Testis (tissue), 5 donors: ENCODE data around the gene NRN1. TPM values are rescaled to one million over a fixed set of nuclear protein-coding genes. Genes with fewer than 3 reads are reported as not detected.

Source experiments
- DNase-seq: peaks from one replicate; pipeline ENCODE4 v3.0.0-alpha.2; 2019
- H3K27ac ChIP-seq, 2 donors: fragments of 200-600 bp; sonication (generic); one replicate each; pipeline ENCODE4 v1.5.1; 2019
- H3K27me3 ChIP-seq: fragments of 200-600 bp; sonication (generic); one replicate; pipeline ENCODE4 v1.5.1; 2019
- H3K36me3 ChIP-seq: fragments of 200-600 bp; sonication (generic); one replicate; pipeline ENCODE4 v1.5.1; 2017; ENCODE audit warnings: low read depth; ENCODE audit errors: missing control alignments
- H3K4me1 ChIP-seq: fragments of 200-600 bp; sonication (generic); one replicate; pipeline ENCODE4 v1.5.1; 2019
- H3K4me3 ChIP-seq, 2 donors: fragments of 200-600 bp; sonication (generic); one replicate each; pipeline ENCODE4 v1.5.1; 2017 to 2019
- H3K9me3 ChIP-seq: fragments of 200-600 bp; sonication (generic); one replicate; pipeline ENCODE4 v1.5.1; 2017
- CTCF ChIP-seq, 3 experiments: fragments of 450-650 bp in 2 of 3; fragments of 200-600 bp in 1 of 3; sonication (generic) in 1 of 3; IDR thresholded peaks; one replicate each; pipeline ENCODE4 v1.5.1; 2016 to 2019; ENCODE audit warnings: antibody characterized with exemption in 3 of 3, mild to moderate bottlenecking in 2 of 3, moderate library complexity in 1 of 3
- POLR2A ChIP-seq: fragments of 450-650 bp; IDR thresholded peaks from one replicate; pipeline ENCODE4 v1.6.1; 2017; ENCODE audit warnings: antibody characterized with exemption, mild to moderate bottlenecking, moderate library complexity
- WGBS, 2 donors: methylation state at CpG; one replicate each; pipeline ENCODE4 v1.1.5; 2018; 5-methylcytosine and 5-hydroxymethylcytosine counted together
- intact Hi-C: fragments of 100-400 bp; cut with DNase I; formaldehyde crosslinking; loops from one replicate; pipeline ENCODE4 v1.15.1; 2023; ENCODE audit warnings: low total_unique reads
- long read RNA-seq, 2 donors: transcript quantifications; one replicate each; lab custom pipeline, GENCODE V29; 2026
- polyA plus RNA-seq: library from polyadenylated mRNA; stranded (reverse); fragments of 350-450 nt; fragmentation: Illumina TruSeq; extraction: RNeasy Lipid Tissue Mini Kit (QIAGEN cat#74804); gene quantifications from one replicate; pipeline ENCODE4 v1.2.3, GENCODE V29; 2014; ENCODE audit warnings: low read depth, low replicate concordance; ENCODE audit not compliant: insufficient read depth
- total RNA-seq, 2 donors: library from RNA; depleted of rRNA; stranded (reverse); fragments of >200 nt; gene quantifications; one replicate each; pipeline ENCODE4 v1.2.3, GENCODE V29; 2016

The NRN1 gene, protein sequence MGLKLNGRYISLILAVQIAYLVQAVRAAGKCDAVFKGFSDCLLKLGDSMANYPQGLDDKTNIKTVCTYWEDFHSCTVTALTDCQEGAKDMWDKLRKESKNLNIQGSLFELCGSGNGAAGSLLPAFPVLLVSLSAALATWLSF
- total RNA-seq = 1 to 10 TPM in 1 of 2 donors, under 1 TPM in 1; 0.31 to 1.3 TPM
- polyA plus RNA-seq = 5.7 TPM
- long read RNA-seq, donor 1, partial matches to known transcripts = 0 of 2 reads
- long read RNA-seq, donor 1, other reads (novel, unspliced or antisense) = 0 of 2 reads
- long read RNA-seq, donor 2 = 0 reads

DNA sequence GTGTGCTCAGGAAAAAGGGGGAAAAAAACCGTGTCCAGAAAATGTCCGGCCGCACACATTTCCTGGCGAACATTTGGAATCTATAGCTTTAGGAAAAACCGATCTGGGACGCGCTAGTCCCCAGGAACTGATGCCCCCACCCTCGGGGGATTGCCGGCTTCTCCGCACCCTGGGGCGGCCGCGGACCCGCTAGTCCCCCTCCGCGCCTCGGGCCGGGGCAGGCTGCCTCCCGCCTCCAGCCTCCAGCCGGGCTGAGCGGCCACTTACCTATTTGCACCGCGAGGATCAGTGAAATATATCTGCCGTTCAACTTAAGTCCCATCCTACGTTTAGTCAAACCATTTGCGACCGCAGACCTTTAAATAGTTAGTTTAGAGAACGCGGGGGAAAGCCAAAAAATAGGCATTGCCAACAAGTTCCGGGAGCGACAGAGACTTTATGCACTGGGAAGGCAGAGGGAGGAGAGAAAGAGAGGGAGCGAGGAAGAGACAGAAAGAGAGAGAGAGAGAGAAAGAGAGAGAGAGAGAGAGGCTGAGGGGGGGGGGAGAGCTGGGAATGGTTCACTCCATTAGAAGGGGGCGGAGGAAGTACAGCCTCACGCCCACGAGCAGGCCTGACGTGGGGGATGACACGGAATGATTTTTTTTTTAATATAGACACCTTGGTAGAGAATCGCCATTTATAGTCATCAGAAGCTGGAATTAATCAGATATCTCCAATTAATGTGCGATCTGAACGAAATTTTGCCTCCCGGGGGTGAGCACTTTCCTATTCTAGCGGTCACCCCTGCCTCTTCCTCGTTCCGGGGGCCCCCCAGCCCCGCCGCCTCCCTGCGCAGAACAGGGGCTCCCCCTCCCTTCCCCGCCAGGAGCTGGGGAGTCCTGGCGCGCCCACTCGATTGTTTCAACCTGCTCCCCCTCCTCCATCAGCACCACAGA is at the start of gene NRN1:
Gene NRN1, minus strand, starts transcription at position 498 of the 938 bp plus-strand sequence. Its CDS starts 176 bp downstream, at position 322.
- 4% methylated on average over 32 to 51 of the region's 51 CpGs for WGBS, 2 donors
- no peaks in the 10 kb centered on the region for H3K36me3 ChIP-seq
- DNase-seq = no peak
- peaks cover 4% of the 10 kb centered on the region for H3K4me1 ChIP-seq
- H3K27me3 ChIP-seq = peaks cover 6% of the 10 kb centered on the region
- no peak within 1 kb of the TSS for H3K4me3 ChIP-seq
- no peak for TF ChIP-seq POLR2A
- no peak for TF ChIP-seq CTCF (IDR thresholded peaks at IDR 0.05)
- H3K27ac ChIP-seq = no peak within 1 kb of the TSS
- intact Hi-C loops = no loop called here
- H3K9me3 ChIP-seq = no peaks in the 10 kb centered on the region

GRCh38 chr6:6052216-6052615 is 45.5 kb upstream of the NRN1 start:
- Histone ChIP-seq H3K9me3 (no peaks in the 10 kb centered on the region), H3K36me3 (no peaks in the 10 kb centered on the region), H3K27me3 (no peaks in the 10 kb centered on the region), H3K4me3 (no peak overlapping the region), H3K27ac (no peak overlapping the region), H3K4me1 (no peaks in the 10 kb centered on the region)
- TF ChIP-seq CTCF (IDR thresholded peaks at IDR 0.05) (no peak), POLR2A (no peak)
- WGBS, 2 donors = 60 to 81% methylated on average over 3 of the region's 3 CpGs
- DNase-seq = no peak
- intact Hi-C loops = no loop called here

GRCh38 chr6:6046716-6047115 is 40.0 kb upstream of the NRN1 start:
- H3K36me3 ChIP-seq = no peaks in the 10 kb centered on the region
- TF ChIP-seq CTCF (IDR thresholded peaks at IDR 0.05) (no peak), POLR2A (no peak)
- no peaks in the 10 kb centered on the region for H3K4me1 ChIP-seq
- 60 to 73% methylated on average over 2 of the region's 2 CpGs for WGBS, 2 donors
- no peak for DNase-seq
- no peak overlapping the region for H3K27ac ChIP-seq
- H3K4me3 ChIP-seq = no peak overlapping the region
- no peaks in the 10 kb centered on the region for H3K9me3 ChIP-seq
- intact Hi-C loops = no loop called here
- H3K27me3 ChIP-seq = no peaks in the 10 kb centered on the region

DNA sequence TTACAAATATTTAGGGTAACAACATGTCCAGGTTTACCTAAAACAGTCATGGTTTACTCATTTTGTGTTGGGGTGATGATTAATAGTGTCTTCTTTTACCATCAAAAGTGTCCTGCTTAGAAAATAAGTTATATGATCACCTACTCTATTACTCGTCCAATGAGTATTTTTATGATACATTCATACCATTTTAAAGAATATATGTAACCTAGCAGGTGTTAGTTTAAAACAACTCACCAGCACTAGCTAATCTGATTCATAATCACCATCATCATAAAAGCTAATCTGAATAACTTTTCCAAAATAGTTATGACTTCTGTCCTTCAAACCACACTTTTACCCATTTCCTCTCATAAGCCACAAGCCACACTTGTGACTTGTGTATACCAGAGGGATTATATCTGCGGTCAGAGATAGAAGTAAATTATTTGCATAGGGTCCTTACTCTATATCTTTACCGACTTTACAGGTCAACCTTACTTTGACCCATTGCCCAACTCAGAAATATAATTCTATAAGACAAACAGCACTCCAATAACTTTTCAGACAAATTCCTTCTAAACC is 33.3 kb upstream of the NRN1 start:
- Histone ChIP-seq H3K4me3 (no peak overlapping the region), H3K27ac (no peak overlapping the region), H3K9me3 (no peaks in the 10 kb centered on the region), H3K36me3 (no peaks in the 10 kb centered on the region), H3K4me1 (no peaks in the 10 kb centered on the region), H3K27me3 (no peaks in the 10 kb centered on the region)
- TF ChIP-seq POLR2A = no peak
- no peak for TF ChIP-seq CTCF (IDR thresholded peaks at IDR 0.05)
- WGBS, 2 donors = 75 to 87% methylated on average over 3 of the region's 3 CpGs
- DNase-seq = no peak
- intact Hi-C loops = no loop called here
